K562 (cell line): ENCODE measurements around the gene INTS6. TPM values are rescaled to one million over a fixed set of nuclear protein-coding genes. Genes with fewer than 3 reads are reported as not detected.

Experiments
- ATAC-seq: fragments of 200-7000 bp; cut with Tn5 transposase; 3 replicates; pipeline ENCODE4 v1.9.1; 2020; ENCODE audit warnings: moderate library complexity
- BruUV-seq: library from RNA; stranded (reverse); fragments of 400-500 nt; replicated peaks from 2 replicates; lab custom pipeline; 2021; lab: Mats Ljungman, UMichigan
- CTCF ChIA-PET: fragments of 300-600 bp; formaldehyde crosslinking; extraction: SDS; loops from one replicate; lab custom pipeline; 2021; ENCODE audit warnings: low intra/inter-chr PET ratio; lab: Yijun Ruan, JAX
- POLR2A ChIA-PET: fragments of 300-600, 350-650 bp; sonication (Branson Sonifier 250); formaldehyde crosslinking; extraction: SDS; loops from one replicate; lab custom pipeline; 2021; ENCODE audit warnings: antibody characterized with exemption, inconsistent platforms; lab: Yijun Ruan, JAX
- DNase-seq, 4 experiments: peaks; one replicate each; pipeline versions ENCODE4 v3.0.0 to v3.0.0-alpha.2; 2011 to 2018; ENCODE audit warnings: low spot score in 3 of 4, mixed read lengths in 3 of 4; ENCODE audit errors: extremely low read depth in 1 of 4
- FAIRE-seq: peaks from 2 replicates; lab custom pipeline; 2011; peaks lifted over from hg19 to GRCh38; lab: Jason Lieb, UNC
- H2AFZ ChIP-seq: 2 replicates; pipeline ENCODE4 v1.6.0; 2011; ENCODE audit warnings: low read depth, low read length, control low read depth, inconsistent platforms
- H3K27ac ChIP-seq: fragments of 200-600 bp; 3 replicates; pipeline ENCODE4 v1.8.0; 2011; ENCODE audit warnings: low read depth, mild to moderate bottlenecking, control low read depth, inconsistent platforms, low read length, moderate library complexity, mixed read lengths; ENCODE audit errors: extremely low read depth
- H3K27me3 ChIP-seq, 2 experiments: fragments of 300-600 bp in 1 of 2; 2 replicates in 1 of 2; 3 replicates in 1 of 2; pipeline versions ENCODE4 v1.6.0 to v1.8.0; 2011; ENCODE audit warnings: inconsistent platforms in 2 of 2, low read length in 2 of 2, mild to moderate bottlenecking in 1 of 2, mixed read lengths in 1 of 2, moderate library complexity in 1 of 2; ENCODE audit not compliant: control insufficient read depth in 2 of 2, insufficient read depth in 2 of 2
- H3K36me3 ChIP-seq: fragments of 300-600 bp; 3 replicates; pipeline ENCODE4 v1.8.0; 2011; ENCODE audit warnings: mild to moderate bottlenecking, low read length, inconsistent platforms; ENCODE audit not compliant: control insufficient read depth, insufficient read depth
- H3K4me1 ChIP-seq, 2 experiments: fragments of 200-600 bp in 1 of 2; replicated peaks in 1 of 2; 2 replicates in 1 of 2; 3 replicates in 1 of 2; pipeline versions ENCODE4 v1.5.1 to v1.8.0; 2011; ENCODE audit warnings: inconsistent platforms in 2 of 2, low read length in 2 of 2, mild to moderate bottlenecking in 1 of 2, mixed read lengths in 1 of 2, moderate library complexity in 1 of 2; ENCODE audit not compliant: control insufficient read depth in 2 of 2, insufficient read depth in 2 of 2
- H3K4me2 ChIP-seq: 2 replicates; pipeline ENCODE4 v1.6.1; 2011; ENCODE audit warnings: low read length, control low read depth, inconsistent platforms, mixed read lengths; ENCODE audit not compliant: insufficient read depth
- H3K4me3 ChIP-seq: fragments of 200-600 bp; sonication (generic), shearing (Covaris generic); 2 replicates; pipeline ENCODE4 v1.5.1; 2016; ENCODE audit warnings: control low read depth, inconsistent platforms
- H3K79me2 ChIP-seq: fragments of 200-600 bp; 3 replicates; pipeline ENCODE4 v1.8.0; 2011; ENCODE audit warnings: low read length, inconsistent platforms; ENCODE audit not compliant: control insufficient read depth, insufficient read depth
- H3K9ac ChIP-seq, 2 experiments: 2 replicates each; pipeline versions ENCODE4 v1.6.0 to v1.6.1; 2011; ENCODE audit warnings: low read depth in 2 of 2, low read length in 2 of 2, control low read depth in 1 of 2, inconsistent platforms in 1 of 2, mild to moderate bottlenecking in 1 of 2, mixed read lengths in 1 of 2; ENCODE audit not compliant: insufficient read depth in 1 of 2
- H3K9me1 ChIP-seq: one replicate; pipeline ENCODE4 v1.6.0; 2011; ENCODE audit warnings: inconsistent platforms, mild to moderate bottlenecking, low read length, moderate library complexity; ENCODE audit not compliant: control insufficient read depth, insufficient read depth
- H3K9me3 ChIP-seq: replicated peaks from 2 replicates; pipeline ENCODE4 v1.5.1; 2011; ENCODE audit warnings: low read depth, low read length, inconsistent platforms; ENCODE audit not compliant: control insufficient read depth, insufficient read depth
- H4K20me1 ChIP-seq: replicated peaks from 2 replicates; pipeline ENCODE4 v1.6.1; 2011; ENCODE audit warnings: low read length, inconsistent platforms, mixed read lengths; ENCODE audit not compliant: control insufficient read depth, insufficient read depth
- CBX2 ChIP-seq: fragments of 200-600 bp; sonication (generic); IDR thresholded peaks from one replicate; pipeline ENCODE4 v1.6.1; 2012; ENCODE audit warnings: mild to moderate bottlenecking, low read length, inconsistent platforms; ENCODE audit not compliant: insufficient read depth, poor library complexity, severe bottlenecking
- CREM ChIP-seq: IDR thresholded peaks from 2 replicates; pipeline ENCODE4 v1.6.1; 2014; ENCODE audit warnings: antibody characterized with exemption, low read depth
- FOS ChIP-seq: IDR thresholded peaks from 3 replicates; pipeline ENCODE4 v1.6.1; 2011; ENCODE audit not compliant: insufficient read length; ENCODE audit errors: extremely low read depth
- GABPB2 ChIP-seq: fragments of 250-450 bp; sonication (Bioruptor Pico); conservative IDR thresholded peaks from 2 replicates; pipeline ENCODE4 v1.5.1; 2021; ENCODE audit warnings: mild to moderate bottlenecking
- KDM5B ChIP-seq: fragments of 200-600 bp; sonication (generic); IDR thresholded peaks from 2 replicates; pipeline ENCODE4 v1.6.1; 2012; ENCODE audit warnings: low read depth, mild to moderate bottlenecking, moderate library complexity, low read length, control low read depth, inconsistent platforms; ENCODE audit not compliant: insufficient replicate concordance
- NCOA6 ChIP-seq: fragments of 450-650 bp; IDR thresholded peaks from 2 replicates; pipeline ENCODE4 v1.6.1; 2017; ENCODE audit warnings: mild to moderate bottlenecking
- POLR2B ChIP-seq: fragments of 450-650 bp; IDR thresholded peaks from 2 replicates; pipeline ENCODE4 v1.6.1; 2018; ENCODE audit warnings: low read depth; ENCODE audit not compliant: partially characterized antibody
- SMAD4 ChIP-seq: fragments of 250-450 bp; sonication (Bioruptor Pico); conservative IDR thresholded peaks from 2 replicates; pipeline ENCODE4 v1.8.0; 2021; ENCODE audit warnings: inconsistent platforms, mild to moderate bottlenecking, moderate library complexity
- YBX1 ChIP-seq: fragments of 450-650 bp; IDR thresholded peaks from 2 replicates; pipeline ENCODE4 v1.7.1; 2016; ENCODE audit warnings: mild to moderate bottlenecking
- ZFP30 ChIP-seq: fragments of 250-450 bp; sonication (Bioruptor Pico); IDR thresholded peaks from 2 replicates; pipeline ENCODE4 v1.8.0; 2022; ENCODE audit warnings: moderate library complexity, mild to moderate bottlenecking, inconsistent platforms, borderline replicate concordance
- ZNF140 ChIP-seq: fragments of 250-450 bp; sonication (Bioruptor Pico); IDR thresholded peaks from 2 replicates; pipeline ENCODE4 v1.8.0; 2021; ENCODE audit warnings: moderate library complexity, mild to moderate bottlenecking, inconsistent platforms
- ZNF143 ChIP-seq: sonication (generic); formaldehyde crosslinking; IDR thresholded peaks from 2 replicates; pipeline ENCODE4 v1.9.0; 2022; ENCODE audit warnings: mild to moderate bottlenecking, missing genetic modification reagents
- ZNF324 ChIP-seq: fragments of 250-450 bp; sonication (Bioruptor Pico); IDR thresholded peaks from 2 replicates; pipeline ENCODE4 v1.4.0; 2020; ENCODE audit warnings: mild to moderate bottlenecking
- ZNF592 ChIP-seq: fragments of 450-650 bp; IDR thresholded peaks from 2 replicates; pipeline ENCODE4 v1.6.1; 2017; ENCODE audit warnings: antibody characterized with exemption, mild to moderate bottlenecking
- ZNF696 ChIP-seq: fragments of 250-450 bp; sonication (Bioruptor Pico); conservative IDR thresholded peaks from 2 replicates; pipeline ENCODE4 v1.4.0; 2020; ENCODE audit warnings: mild to moderate bottlenecking, moderate library complexity
- in situ Hi-C: fragments of 300-500 bp; cut with MboI; formaldehyde crosslinking; loops from 4 replicates; pipeline ENCODE4 v1.15.0; 2018; ENCODE audit warnings: inconsistent platforms, mixed read lengths
- intact Hi-C: fragments of 100-400 bp; cut with micrococcal nuclease; formaldehyde crosslinking; loops from 2 replicates; pipeline ENCODE4 v1.14.2; 2022
- polyA plus RNA-seq, 8 experiments: library from polyadenylated mRNA; depleted of rRNA in 4 of 8; stranded (reverse) in 5 of 8; unstranded in 3 of 8; fragments of >200 nt; fragmentation: Nextera tagmentation in 2 of 8; fragmentation: Illumina TruSeq in 1 of 8; extraction: Ambion mirVana in 2 of 8; extraction: Trizol in 1 of 8; gene quantifications; 2 replicates each; pipeline versions ENCODE4 v1.2.1 to v1.2.3, GENCODE V29; 2011 to 2014; ENCODE audit warnings: inconsistent platforms in 1 of 8, missing spikeins in 1 of 8
- total RNA-seq, 7 experiments: library from RNA; depleted of rRNA in 6 of 7; stranded (reverse); fragments of >200 nt in 6 of 7; fragmentation: Illumina TruSeq in 2 of 7; extraction: Trizol in 2 of 7; gene quantifications; 2 replicates each; pipeline versions ENCODE4 v1.2.1 to v1.2.3, GENCODE V29; 2011 to 2021; ENCODE audit warnings: low replicate concordance in 1 of 7

INTS6 gene
- total and polyA plus RNA-seq, 9 of the 15 experiments (the other 6 are each of a cell fraction or from before 2014, with no cell fraction given), result 3.7 to 29.8 (median 16.1) TPM

GRCh38 chr13:51363625-51364024, 89.2 kb downstream of the INTS6 start:
- no peak for DNase-seq
- POLR2A ChIA-PET, result no interaction called here
- H3K4me2 ChIP-seq, result no peak overlapping the region
- in situ Hi-C loops (no loop called here), intact Hi-C loops (no loop called here)
- H3K4me1 ChIP-seq, result no peaks in the 10 kb centered on the region; a peak in 1 of 5 replicates
- no peaks in the 10 kb centered on the region for H3K9me3 ChIP-seq
- H2AFZ ChIP-seq, result no peak overlapping the region
- no peak for FAIRE-seq
- H3K27me3 ChIP-seq, result no peaks in the 10 kb centered on the region
- no peak overlapping the region for H3K27ac ChIP-seq
- no TSS peak for BruUV-seq
- H3K9me1 ChIP-seq, result no peaks in the 10 kb centered on the region
- no peaks in the 10 kb centered on the region for H4K20me1 ChIP-seq
- no peak for ATAC-seq
- H3K36me3 ChIP-seq, result peaks cover 54% of the 10 kb centered on the region; the same call in 2 of the 3 replicates
- H3K9ac ChIP-seq, result no peak overlapping the region
- no peak for TF ChIP-seq POLR2B
- no peak for TF ChIP-seq YBX1
- no peaks in the 10 kb centered on the region for H3K79me2 ChIP-seq
- no peak overlapping the region for H3K4me3 ChIP-seq
- CTCF ChIA-PET, result no interaction called here

GRCh38 chr13:51361106-51361505, 91.7 kb downstream of the INTS6 start:
- H3K9me1 ChIP-seq, result no peaks in the 10 kb centered on the region
- ATAC-seq (no peak), DNase-seq (no peak), FAIRE-seq (no peak)
- H3K9me3 ChIP-seq, result no peaks in the 10 kb centered on the region
- H3K36me3 ChIP-seq, result peaks cover 34% of the 10 kb centered on the region; the same call in 1 of the 3 replicates
- H3K27ac ChIP-seq, result no peak overlapping the region
- no peaks in the 10 kb centered on the region for H3K27me3 ChIP-seq
- BruUV-seq, result no TSS peak
- no peaks in the 10 kb centered on the region for H4K20me1 ChIP-seq
- no peak overlapping the region for H3K4me2 ChIP-seq
- no peaks in the 10 kb centered on the region; a peak in 1 of 5 replicates for H3K4me1 ChIP-seq
- H3K9ac ChIP-seq, result no peak overlapping the region
- in situ Hi-C loops, result no loop called here
- H3K79me2 ChIP-seq, result no peaks in the 10 kb centered on the region
- no peak overlapping the region for H3K4me3 ChIP-seq
- intact Hi-C loops, result no loop called here
- ChIA-PET CTCF (no interaction called here), POLR2A (no interaction called here)
- H2AFZ ChIP-seq, result no peak overlapping the region
- TF ChIP-seq ZFP30 (CRISPR knock-in tag) (no peak), NCOA6 (no peak), ZNF143 (CRISPR knock-in tag) (no peak), FOS (no peak), CBX2 (no peak), ZNF140 (CRISPR knock-in tag) (no peak), ZNF592 (no peak), CREM (no peak), ZNF324 (no peak), SMAD4 (CRISPR knock-in tag) (no peak), ZNF696 (CRISPR knock-in tag) (no peak), KDM5B (no peak), GABPB2 (CRISPR knock-in tag) (no peak)
